Liver (tissue), 9 donors: ENCODE measurements around the gene CCDC39. TPM values are rescaled to one million over a fixed set of nuclear protein-coding genes. Genes with fewer than 3 reads are reported as not detected.

Experiments used
- DNase-seq: peaks from one replicate; pipeline ENCODE4 v3.0.0-alpha.2; 2017; ENCODE audit warnings: low spot score
- H3K27ac ChIP-seq, 2 donors: one replicate each; pipeline ENCODE4 v1.7.0; 2013; ENCODE audit warnings: inconsistent platforms in 2 of 2, low read length in 2 of 2, control low read depth in 1 of 2, low read depth in 1 of 2, mild to moderate bottlenecking in 1 of 2
- H3K27me3 ChIP-seq, 4 donors: one replicate each; pipeline versions ENCODE4 v1.6.1 to v1.7.0; 2013; ENCODE audit warnings: low read length in 3 of 4, inconsistent platforms in 1 of 4, mild to moderate bottlenecking in 1 of 4, moderate library complexity in 1 of 4; ENCODE audit not compliant: control insufficient read depth in 4 of 4, insufficient read depth in 4 of 4
- H3K36me3 ChIP-seq, 4 donors: one replicate each; pipeline versions ENCODE4 v1.6.1 to v1.7.0; 2013; ENCODE audit warnings: low read length in 3 of 4, mild to moderate bottlenecking in 3 of 4, low read depth in 1 of 4, moderate library complexity in 1 of 4; ENCODE audit not compliant: control insufficient read depth in 4 of 4, insufficient read depth in 3 of 4
- H3K4me1 ChIP-seq, 4 donors: one replicate each; pipeline versions ENCODE4 v1.6.1 to v1.7.0; 2013; ENCODE audit warnings: low read length in 3 of 4, mild to moderate bottlenecking in 3 of 4, moderate library complexity in 1 of 4; ENCODE audit not compliant: control insufficient read depth in 4 of 4, insufficient read depth in 4 of 4
- H3K4me3 ChIP-seq, 3 donors: one replicate each; pipeline versions ENCODE4 v1.6.1 to v1.7.0; 2013; ENCODE audit warnings: low read length in 3 of 3, control low read depth in 1 of 3, low read depth in 1 of 3, mild to moderate bottlenecking in 1 of 3
- H3K9ac ChIP-seq, 2 donors: one replicate each; pipeline ENCODE4 v1.7.0; 2013; ENCODE audit warnings: low read length in 2 of 2, mild to moderate bottlenecking in 2 of 2, moderate library complexity in 2 of 2, control low read depth in 1 of 2, low read depth in 1 of 2
- H3K9me3 ChIP-seq, 4 donors: one replicate each; pipeline versions ENCODE4 v1.6.1 to v1.7.0; 2013; ENCODE audit warnings: low read length in 3 of 4; ENCODE audit not compliant: control insufficient read depth in 4 of 4
- EGR1 ChIP-seq, 2 donors: IDR thresholded peaks; 2 replicates each; pipeline ENCODE4 v1.6.1; 2016 to 2018; ENCODE audit warnings: antibody characterized with exemption in 2 of 2, low read depth in 2 of 2
- FOXA1 ChIP-seq: IDR thresholded peaks from 2 replicates; pipeline ENCODE4 v1.6.1; 2016; ENCODE audit warnings: antibody characterized with exemption
- FOXA2 ChIP-seq: IDR thresholded peaks from 2 replicates; pipeline ENCODE4 v1.6.1; 2016; ENCODE audit warnings: antibody characterized with exemption
- GABPA ChIP-seq, 2 donors: IDR thresholded peaks in 1 of 2; conservative IDR thresholded peaks in 1 of 2; 2 replicates each; pipeline ENCODE4 v1.6.1; 2016; ENCODE audit warnings: antibody characterized with exemption in 2 of 2, mild to moderate bottlenecking in 1 of 2, moderate library complexity in 1 of 2
- HNF4A ChIP-seq, 2 donors: conservative IDR thresholded peaks; 2 replicates each; pipeline ENCODE4 v1.6.1; 2016; ENCODE audit warnings: antibody characterized with exemption in 2 of 2, mild to moderate bottlenecking in 2 of 2
- HNF4G ChIP-seq: IDR thresholded peaks from 2 replicates; pipeline ENCODE4 v1.6.1; 2016; ENCODE audit warnings: antibody characterized with exemption
- JUND ChIP-seq, 2 donors: IDR thresholded peaks; 2 replicates each; pipeline ENCODE4 v1.6.1; 2016; ENCODE audit warnings: antibody characterized with exemption in 2 of 2
- NR2F2 ChIP-seq: IDR thresholded peaks from 2 replicates; pipeline ENCODE4 v1.6.1; 2016; ENCODE audit warnings: antibody characterized with exemption
- RAD21 ChIP-seq, 2 donors: IDR thresholded peaks; 2 replicates each; pipeline ENCODE4 v1.6.1; 2016; ENCODE audit warnings: antibody characterized with exemption in 2 of 2, mild to moderate bottlenecking in 2 of 2
- RXRA ChIP-seq, 2 donors: IDR thresholded peaks; 2 replicates each; pipeline ENCODE4 v1.6.1; 2017 to 2018; ENCODE audit warnings: antibody characterized with exemption in 2 of 2, mild to moderate bottlenecking in 1 of 2
- YY1 ChIP-seq: IDR thresholded peaks from 2 replicates; pipeline ENCODE4 v1.6.1; 2016; ENCODE audit warnings: antibody characterized with exemption, mild to moderate bottlenecking
- WGBS: extraction: QIAGEN DNeasy Blood & Tissue Kit; methylation state at CpG from one replicate; pipeline ENCODE4 v1.1.7; 2013; 5-methylcytosine and 5-hydroxymethylcytosine counted together
- polyA plus RNA-seq, 2 donors: library from polyadenylated mRNA; stranded (reverse) in 1 of 2; unstranded in 1 of 2; fragments of 200-250 nt in 1 of 2; fragments of >200 nt in 1 of 2; fragmentation: Nextera tagmentation in 1 of 2; extraction: Ambion mirVana in 1 of 2; gene quantifications; one replicate each; pipeline versions ENCODE4 v1.2.1 to v1.2.3, GENCODE V29; 2013 to 2015
- total RNA-seq, 2 donors: library from RNA; depleted of rRNA; stranded (reverse); fragments of >200 nt; gene quantifications; one replicate each; pipeline ENCODE4 v1.2.3, GENCODE V29; 2014
- TF ChIP-seq, protein P1 (sequence below): fragments of 150-350 bp; IDR thresholded peaks from 2 replicates; pipeline ENCODE4 v1.5.1; 2017; ENCODE audit warnings: improper control_type of control experiment, low read depth, low read length; ENCODE audit not compliant: missing input control
- TF ChIP-seq, protein P2 (sequence below): IDR thresholded peaks from 2 replicates; pipeline ENCODE4 v1.6.1; 2016; ENCODE audit warnings: antibody characterized with exemption, mild to moderate bottlenecking
- TF ChIP-seq, protein P3 (sequence below): IDR thresholded peaks from 2 replicates; pipeline ENCODE4 v1.6.1; 2016; ENCODE audit warnings: antibody characterized with exemption
- TF ChIP-seq, protein P4 (sequence below): IDR thresholded peaks from 2 replicates; pipeline ENCODE4 v1.6.1; 2016; ENCODE audit warnings: antibody characterized with exemption
- donor health status: healthy.
- donor health status: healthy.
- donor health status: healthy.
- donor health status: healthy.
- donor health status: healthy.

CCDC39 gene
- total and polyA plus RNA-seq, 4 donors, result under 0.01 to 0.08 TPM; not detected in 2

DNA sequence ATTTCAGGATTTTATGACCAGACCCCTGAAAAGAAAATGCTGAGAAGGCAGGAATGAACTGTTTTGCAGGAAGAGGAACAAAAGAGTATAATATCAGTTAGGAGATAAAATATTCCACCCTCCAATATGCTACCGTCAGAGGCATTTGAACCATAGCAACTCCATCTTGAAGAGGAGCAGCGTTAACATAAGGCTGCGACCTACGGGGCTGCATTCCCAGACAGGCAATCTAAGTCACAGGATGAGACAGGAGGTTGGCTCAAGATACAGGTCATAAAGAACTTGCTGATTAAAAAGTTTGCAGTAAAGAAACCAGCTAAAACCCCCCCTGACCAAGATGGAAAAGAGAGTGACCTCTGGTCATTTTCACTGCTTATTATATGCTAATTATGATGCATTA is 22.9 kb downstream of the CCDC39 start:
- no peak overlapping the region for H3K4me3 ChIP-seq
- 54% methylated on average over 4 of the region's 4 CpGs for WGBS
- no peaks in the 10 kb centered on the region for H3K4me1 ChIP-seq
- TF ChIP-seq HNF4G (no peak), YY1 (no peak), GABPA (IDR thresholded peaks at IDR 0.05 in 1 of 2, conservative IDR thresholded peaks at IDR 0.05 in 1 of 2) (no peak), EGR1 (IDR thresholded peaks at IDR 0.05; ENCODE audit: low read depth in 2 of 2) (no peak), FOXA2 (no peak), RAD21 (IDR thresholded peaks at IDR 0.05) (no peak), NR2F2 (no peak), HNF4A (conservative IDR thresholded peaks at IDR 0.05) (no peak)
- DNase-seq, result no peak
- no peak overlapping the region for H3K27ac ChIP-seq
- H3K9me3 ChIP-seq, result no peaks in the 10 kb centered on the region
- no peak overlapping the region for H3K9ac ChIP-seq
- H3K36me3 ChIP-seq, result peaks cover 0 to 2% (median 0%) of the 10 kb centered on the region in 4 donors
- H3K27me3 ChIP-seq, result peaks cover 0 to 3% (median 0%) of the 10 kb centered on the region in 4 donors

DNA sequence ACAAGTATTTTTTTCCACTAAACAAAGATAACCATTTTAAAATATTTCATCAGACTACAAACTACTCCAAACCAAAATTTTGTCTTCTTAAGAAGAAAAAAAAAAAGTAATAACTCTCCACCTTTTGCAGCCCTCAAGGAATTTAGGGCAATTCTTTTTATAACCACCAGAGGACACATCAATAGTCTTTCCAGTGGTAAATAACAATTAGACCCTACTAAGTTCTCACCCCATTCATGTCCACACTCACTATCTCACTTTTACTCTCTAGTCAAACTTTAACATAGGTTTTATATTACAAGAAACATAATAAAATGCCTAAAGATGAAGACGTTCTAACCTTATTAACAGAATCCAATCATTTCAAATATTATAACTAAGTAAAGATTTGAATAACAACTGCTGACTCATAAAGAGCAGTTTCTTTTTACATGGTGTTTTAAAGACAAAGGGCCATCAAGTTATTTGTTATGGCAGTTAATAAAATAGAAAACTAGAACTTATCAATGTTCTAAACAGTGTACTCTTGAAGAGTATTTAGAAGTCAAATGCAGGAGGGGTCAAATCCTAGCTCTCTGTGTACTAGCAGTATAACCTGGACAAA is 33.0 kb downstream of the CCDC39 start:
- H3K4me3 ChIP-seq, result no peak overlapping the region
- no peak for TF ChIP-seq JUND (IDR thresholded peaks at IDR 0.05)
- peak in 1 of 2 donors; percentile 4 for TF ChIP-seq RAD21 (IDR thresholded peaks at IDR 0.05)
- TF ChIP-seq, protein P1, sequence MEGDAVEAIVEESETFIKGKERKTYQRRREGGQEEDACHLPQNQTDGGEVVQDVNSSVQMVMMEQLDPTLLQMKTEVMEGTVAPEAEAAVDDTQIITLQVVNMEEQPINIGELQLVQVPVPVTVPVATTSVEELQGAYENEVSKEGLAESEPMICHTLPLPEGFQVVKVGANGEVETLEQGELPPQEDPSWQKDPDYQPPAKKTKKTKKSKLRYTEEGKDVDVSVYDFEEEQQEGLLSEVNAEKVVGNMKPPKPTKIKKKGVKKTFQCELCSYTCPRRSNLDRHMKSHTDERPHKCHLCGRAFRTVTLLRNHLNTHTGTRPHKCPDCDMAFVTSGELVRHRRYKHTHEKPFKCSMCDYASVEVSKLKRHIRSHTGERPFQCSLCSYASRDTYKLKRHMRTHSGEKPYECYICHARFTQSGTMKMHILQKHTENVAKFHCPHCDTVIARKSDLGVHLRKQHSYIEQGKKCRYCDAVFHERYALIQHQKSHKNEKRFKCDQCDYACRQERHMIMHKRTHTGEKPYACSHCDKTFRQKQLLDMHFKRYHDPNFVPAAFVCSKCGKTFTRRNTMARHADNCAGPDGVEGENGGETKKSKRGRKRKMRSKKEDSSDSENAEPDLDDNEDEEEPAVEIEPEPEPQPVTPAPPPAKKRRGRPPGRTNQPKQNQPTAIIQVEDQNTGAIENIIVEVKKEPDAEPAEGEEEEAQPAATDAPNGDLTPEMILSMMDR, result peak; percentile 11
- no peaks in the 10 kb centered on the region for H3K4me1 ChIP-seq
- H3K27ac ChIP-seq, result no peak overlapping the region
- H3K9me3 ChIP-seq, result no peaks in the 10 kb centered on the region
- WGBS, result 21% methylated on average over 1 of the region's 1 CpG
- H3K36me3 ChIP-seq, result no peaks in the 10 kb centered on the region
- DNase-seq, result no peak
- no peak overlapping the region for H3K9ac ChIP-seq
- peaks cover 0 to 4% (median 1%) of the 10 kb centered on the region in 4 donors for H3K27me3 ChIP-seq

DNA sequence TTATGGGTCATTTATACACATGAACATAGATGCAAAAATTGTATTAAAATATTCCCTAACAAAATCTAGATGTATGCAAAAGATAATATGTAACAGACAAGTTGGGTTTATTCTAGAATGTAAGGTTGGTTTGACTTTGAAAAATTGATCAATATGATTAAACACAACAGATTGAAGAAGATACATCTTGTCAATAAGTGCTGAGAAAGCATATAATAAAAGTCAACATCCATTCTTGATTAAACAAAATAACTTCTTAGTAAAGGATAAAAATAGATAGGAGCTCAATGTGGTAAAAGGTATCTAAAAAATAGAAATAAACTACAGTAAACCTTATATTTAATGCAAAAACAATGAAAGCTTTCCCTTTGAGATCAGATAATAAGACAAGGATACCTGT is 38.3 kb downstream of the CCDC39 start:
- Histone ChIP-seq H3K9ac (no peak overlapping the region), H3K27ac (no peak overlapping the region), H3K36me3 (no peaks in the 10 kb centered on the region), H3K27me3 (peaks cover 0 to 2% (median 0%) of the 10 kb centered on the region in 4 donors), H3K4me3 (no peak overlapping the region), H3K9me3 (no peaks in the 10 kb centered on the region), H3K4me1 (no peaks in the 10 kb centered on the region)
- no peak for DNase-seq
- TF ChIP-seq FOXA1, result no peak
- no peak for TF ChIP-seq HNF4G
- TF ChIP-seq, protein P2, sequence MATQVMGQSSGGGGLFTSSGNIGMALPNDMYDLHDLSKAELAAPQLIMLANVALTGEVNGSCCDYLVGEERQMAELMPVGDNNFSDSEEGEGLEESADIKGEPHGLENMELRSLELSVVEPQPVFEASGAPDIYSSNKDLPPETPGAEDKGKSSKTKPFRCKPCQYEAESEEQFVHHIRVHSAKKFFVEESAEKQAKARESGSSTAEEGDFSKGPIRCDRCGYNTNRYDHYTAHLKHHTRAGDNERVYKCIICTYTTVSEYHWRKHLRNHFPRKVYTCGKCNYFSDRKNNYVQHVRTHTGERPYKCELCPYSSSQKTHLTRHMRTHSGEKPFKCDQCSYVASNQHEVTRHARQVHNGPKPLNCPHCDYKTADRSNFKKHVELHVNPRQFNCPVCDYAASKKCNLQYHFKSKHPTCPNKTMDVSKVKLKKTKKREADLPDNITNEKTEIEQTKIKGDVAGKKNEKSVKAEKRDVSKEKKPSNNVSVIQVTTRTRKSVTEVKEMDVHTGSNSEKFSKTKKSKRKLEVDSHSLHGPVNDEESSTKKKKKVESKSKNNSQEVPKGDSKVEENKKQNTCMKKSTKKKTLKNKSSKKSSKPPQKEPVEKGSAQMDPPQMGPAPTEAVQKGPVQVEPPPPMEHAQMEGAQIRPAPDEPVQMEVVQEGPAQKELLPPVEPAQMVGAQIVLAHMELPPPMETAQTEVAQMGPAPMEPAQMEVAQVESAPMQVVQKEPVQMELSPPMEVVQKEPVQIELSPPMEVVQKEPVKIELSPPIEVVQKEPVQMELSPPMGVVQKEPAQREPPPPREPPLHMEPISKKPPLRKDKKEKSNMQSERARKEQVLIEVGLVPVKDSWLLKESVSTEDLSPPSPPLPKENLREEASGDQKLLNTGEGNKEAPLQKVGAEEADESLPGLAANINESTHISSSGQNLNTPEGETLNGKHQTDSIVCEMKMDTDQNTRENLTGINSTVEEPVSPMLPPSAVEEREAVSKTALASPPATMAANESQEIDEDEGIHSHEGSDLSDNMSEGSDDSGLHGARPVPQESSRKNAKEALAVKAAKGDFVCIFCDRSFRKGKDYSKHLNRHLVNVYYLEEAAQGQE, result no peak
- TF ChIP-seq NR2F2, result no peak
- TF ChIP-seq, protein P3, sequence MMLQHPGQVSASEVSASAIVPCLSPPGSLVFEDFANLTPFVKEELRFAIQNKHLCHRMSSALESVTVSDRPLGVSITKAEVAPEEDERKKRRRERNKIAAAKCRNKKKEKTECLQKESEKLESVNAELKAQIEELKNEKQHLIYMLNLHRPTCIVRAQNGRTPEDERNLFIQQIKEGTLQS, result no peak
- TF ChIP-seq, protein P1, result no peak
- TF ChIP-seq YY1, result no peak
- no peak for TF ChIP-seq RXRA (IDR thresholded peaks at IDR 0.05)
- TF ChIP-seq, protein P4, sequence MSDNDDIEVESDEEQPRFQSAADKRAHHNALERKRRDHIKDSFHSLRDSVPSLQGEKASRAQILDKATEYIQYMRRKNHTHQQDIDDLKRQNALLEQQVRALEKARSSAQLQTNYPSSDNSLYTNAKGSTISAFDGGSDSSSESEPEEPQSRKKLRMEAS, result no peak
- no peak for TF ChIP-seq EGR1 (IDR thresholded peaks at IDR 0.05; ENCODE audit: low read depth in 2 of 2)
